WTC11 (cell line): ENCODE results near the gene RELCH. TPM values are rescaled to one million over a fixed set of nuclear protein-coding genes. Genes with fewer than 3 reads are reported as not detected.

Experiments
- ATAC-seq: fragments of 200-7000 bp; cut with Tn5 transposase; 2 replicates; pipeline ENCODE4 v1.10.0; 2021; ENCODE audit warnings: mild to moderate bottlenecking, moderate library complexity
- CTCF ChIA-PET: fragments of 300-600 bp; sonication (Branson Sonifier 250); formaldehyde crosslinking; loops from one replicate; lab custom pipeline; 2021; ENCODE audit warnings: antibody characterized with exemption; lab: Charles Lee
- POLR2A ChIA-PET: fragments of 350-600 bp; sonication (Branson Sonifier 250); formaldehyde crosslinking; loops from one replicate; lab custom pipeline; 2021; ENCODE audit warnings: antibody characterized with exemption; lab: Charles Lee
- DNase-seq: peaks from one replicate; pipeline ENCODE4 v3.0.0; 2021; ENCODE audit warnings: low spot score
- H3K27ac Mint-ChIP-seq: 2 replicates; pipeline ENCODE4 v1.8.0; 2021; ENCODE audit warnings: mixed read lengths
- H3K27me3 Mint-ChIP-seq: 2 replicates; pipeline ENCODE4 v1.8.0; 2021; ENCODE audit warnings: low read depth, mild to moderate bottlenecking, moderate library complexity, mixed read lengths
- H3K36me3 Mint-ChIP-seq: 2 replicates; pipeline ENCODE4 v1.8.0; 2021; ENCODE audit warnings: mixed read lengths
- H3K4me1 Mint-ChIP-seq: 2 replicates; pipeline ENCODE4 v1.8.0; 2022; ENCODE audit warnings: mixed read lengths
- H3K4me3 Mint-ChIP-seq: 2 replicates; pipeline ENCODE4 v1.8.0; 2021; ENCODE audit warnings: mild to moderate bottlenecking, moderate library complexity, mixed read lengths
- H3K9me3 Mint-ChIP-seq: 2 replicates; pipeline ENCODE4 v1.8.0; 2021; ENCODE audit warnings: mixed read lengths
- FOXP1 ChIP-seq: sonication (generic); formaldehyde crosslinking; IDR thresholded peaks from 2 replicates; pipeline ENCODE4 v1.8.0; 2022; ENCODE audit warnings: missing genetic modification reagents, mild to moderate bottlenecking, moderate library complexity, borderline replicate concordance
- GABPB1 ChIP-seq: sonication (generic); formaldehyde crosslinking; IDR thresholded peaks from 2 replicates; pipeline ENCODE4 v1.8.1; 2023; ENCODE audit warnings: mild to moderate bottlenecking, missing genetic modification reagents
- IRF2 ChIP-seq: sonication (generic); formaldehyde crosslinking; IDR thresholded peaks from 2 replicates; pipeline ENCODE4 v1.8.0; 2022; ENCODE audit warnings: low read depth, missing genetic modification reagents, borderline replicate concordance
- JAZF1 ChIP-seq: fragments of 250-450 bp; sonication (Bioruptor Pico); IDR thresholded peaks from 2 replicates; pipeline ENCODE4 v1.9.0; 2021; ENCODE audit warnings: moderate library complexity, mild to moderate bottlenecking, inconsistent platforms
- JUN ChIP-seq: sonication (generic); formaldehyde crosslinking; IDR thresholded peaks from 2 replicates; pipeline ENCODE4 v1.8.0; 2023; ENCODE audit warnings: mild to moderate bottlenecking, missing genetic modification reagents
- KAT7 ChIP-seq: sonication (generic); formaldehyde crosslinking; IDR thresholded peaks from 2 replicates; pipeline ENCODE4 v1.8.1; 2023; ENCODE audit warnings: missing genetic modification reagents, mild to moderate bottlenecking, borderline replicate concordance
- MXD4 ChIP-seq: fragments of 250-450 bp; sonication (Bioruptor Pico); IDR thresholded peaks from 2 replicates; pipeline ENCODE4 v1.8.0; 2021; ENCODE audit warnings: mild to moderate bottlenecking, moderate library complexity, borderline replicate concordance
- RELA ChIP-seq: sonication (generic); formaldehyde crosslinking; IDR thresholded peaks from 2 replicates; pipeline ENCODE4 v1.8.1; 2022; ENCODE audit warnings: missing genetic modification reagents, mild to moderate bottlenecking, borderline replicate concordance
- ZNF219 ChIP-seq: sonication (generic); formaldehyde crosslinking; IDR thresholded peaks from 2 replicates; pipeline ENCODE4 v1.8.0; 2023; ENCODE audit warnings: missing genetic modification reagents, mild to moderate bottlenecking, borderline replicate concordance
- ZNF232 ChIP-seq: sonication (generic); formaldehyde crosslinking; IDR thresholded peaks from 2 replicates; pipeline ENCODE4 v1.8.0; 2022; ENCODE audit warnings: mild to moderate bottlenecking, missing genetic modification reagents
- total RNA-seq: library from RNA; stranded (reverse); gene quantifications from 3 replicates; pipeline ENCODE4 v1.2.3, GENCODE V29; 2021
- TF ChIP-seq, protein P1 (sequence below): fragments of 250-450 bp; sonication (Bioruptor Pico); conservative IDR thresholded peaks from 2 replicates; pipeline ENCODE4 v1.9.0; 2021; ENCODE audit warnings: mild to moderate bottlenecking
- TF ChIP-seq, protein P2 (sequence below): sonication (generic); formaldehyde crosslinking; IDR thresholded peaks from 2 replicates; pipeline ENCODE4 v1.8.0; 2022; ENCODE audit warnings: mild to moderate bottlenecking, missing genetic modification reagents
- TF ChIP-seq, protein P3 (sequence below): fragments of 250-450 bp; sonication (Bioruptor Pico); IDR thresholded peaks from 2 replicates; pipeline ENCODE4 v1.9.0; 2021; ENCODE audit warnings: moderate library complexity, mild to moderate bottlenecking, inconsistent platforms, borderline replicate concordance
- TF ChIP-seq, protein P4 (sequence below): sonication (generic); formaldehyde crosslinking; IDR thresholded peaks from 2 replicates; pipeline ENCODE4 v1.8.1; 2022; ENCODE audit warnings: missing genetic modification reagents, borderline replicate concordance
- TF ChIP-seq, protein P5 (sequence below): sonication (generic); formaldehyde crosslinking; IDR thresholded peaks from 2 replicates; pipeline ENCODE4 v1.8.1; 2022; ENCODE audit warnings: low read depth, mild to moderate bottlenecking, moderate library complexity, missing genetic modification reagents, borderline replicate concordance
- TF ChIP-seq, protein P6 (sequence below): sonication (generic); formaldehyde crosslinking; IDR thresholded peaks from 2 replicates; pipeline ENCODE4 v1.8.1; 2023; ENCODE audit warnings: mild to moderate bottlenecking, missing genetic modification reagents, borderline replicate concordance
- TF ChIP-seq, protein P7 (sequence below): sonication (generic); formaldehyde crosslinking; IDR thresholded peaks from 2 replicates; pipeline ENCODE4 v1.8.0; 2022; ENCODE audit warnings: mild to moderate bottlenecking, missing genetic modification reagents

RELCH gene
- total RNA-seq, 1 experiment from 2014 or later = 30.2 TPM

DNA sequence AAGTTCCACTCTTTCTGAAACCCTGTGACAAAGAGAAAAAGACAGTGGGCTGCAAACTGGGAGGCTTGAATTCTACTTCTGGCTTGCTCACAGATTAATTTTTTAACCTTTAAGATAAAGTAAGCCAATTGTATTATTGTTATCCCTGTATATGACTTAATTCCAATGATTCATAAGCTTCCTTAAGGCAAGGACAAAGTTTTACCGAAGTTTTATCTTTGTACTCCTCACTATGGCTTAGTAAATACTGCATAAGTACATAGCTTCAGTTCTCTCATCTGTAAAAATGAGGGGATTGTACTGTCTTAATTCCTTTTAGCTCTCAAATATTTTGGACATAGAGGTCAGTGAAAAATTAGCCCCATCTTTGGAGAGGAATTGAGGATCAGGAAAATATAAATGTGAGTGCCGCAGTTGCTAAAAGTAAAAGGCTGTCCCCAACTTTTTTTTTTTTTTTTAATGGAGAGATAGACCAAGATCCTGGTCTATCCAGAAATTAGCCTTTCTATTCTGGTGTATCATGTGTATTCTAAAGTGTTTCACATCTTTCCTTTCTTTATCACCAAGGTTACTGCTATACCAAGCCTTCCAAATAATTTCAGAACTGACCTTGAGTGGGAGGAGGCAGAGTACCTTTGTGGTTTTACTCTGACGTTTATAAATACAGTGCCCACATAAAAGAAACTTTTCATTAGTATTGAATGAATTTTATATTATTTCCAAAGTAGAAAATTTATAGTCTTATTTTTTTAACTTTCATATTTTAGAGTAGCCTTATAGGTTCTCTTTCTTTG lies 13.3 kb downstream of the RELCH start (continued):
- TF ChIP-seq, protein P1, sequence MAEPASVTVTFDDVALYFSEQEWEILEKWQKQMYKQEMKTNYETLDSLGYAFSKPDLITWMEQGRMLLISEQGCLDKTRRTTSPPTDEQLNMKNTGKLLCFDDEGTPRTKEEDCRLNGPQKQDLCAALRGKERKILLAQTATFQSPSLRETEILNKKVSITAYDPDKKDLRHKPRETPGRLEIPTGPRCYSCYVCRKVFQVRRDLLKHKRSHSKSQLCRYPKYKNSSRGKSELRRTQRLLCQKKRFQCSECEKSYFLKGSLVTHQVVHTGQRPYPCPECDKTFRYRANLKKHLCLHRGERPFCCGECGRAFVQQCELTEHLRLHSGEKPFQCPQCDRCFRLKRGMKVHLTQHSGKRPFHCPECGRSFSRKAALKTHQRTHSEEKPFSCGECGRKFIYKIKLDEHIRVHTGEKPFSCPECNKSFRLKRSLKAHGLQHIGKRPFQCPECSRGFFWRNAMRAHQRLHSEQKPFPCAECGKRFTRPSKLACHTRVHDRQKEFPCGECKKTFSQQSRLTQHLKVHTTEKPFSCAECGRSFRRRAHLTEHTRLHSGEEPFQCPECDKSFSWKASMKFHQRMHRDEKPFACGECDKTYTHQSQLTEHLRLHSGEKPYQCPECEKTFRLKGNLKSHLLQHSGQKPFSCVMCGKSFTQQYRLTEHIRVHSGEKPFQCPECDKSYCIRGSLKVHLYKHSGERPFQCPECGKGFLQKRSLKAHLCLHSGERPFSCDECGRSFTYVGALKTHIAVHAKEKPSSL (CRISPR knock-in tag) = no peak
- TF ChIP-seq RELA (CRISPR knock-in tag) = no peak
- TF ChIP-seq, protein P2, sequence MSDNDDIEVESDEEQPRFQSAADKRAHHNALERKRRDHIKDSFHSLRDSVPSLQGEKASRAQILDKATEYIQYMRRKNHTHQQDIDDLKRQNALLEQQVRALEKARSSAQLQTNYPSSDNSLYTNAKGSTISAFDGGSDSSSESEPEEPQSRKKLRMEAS (CRISPR knock-in tag) = no peak
- TF ChIP-seq JUN (CRISPR knock-in tag) = no peak
- TF ChIP-seq MXD4 (CRISPR knock-in tag) = no peak
- no peak for TF ChIP-seq GABPB1 (CRISPR knock-in tag)
- TF ChIP-seq JAZF1 (CRISPR knock-in tag) = no peak
- TF ChIP-seq, protein P3, sequence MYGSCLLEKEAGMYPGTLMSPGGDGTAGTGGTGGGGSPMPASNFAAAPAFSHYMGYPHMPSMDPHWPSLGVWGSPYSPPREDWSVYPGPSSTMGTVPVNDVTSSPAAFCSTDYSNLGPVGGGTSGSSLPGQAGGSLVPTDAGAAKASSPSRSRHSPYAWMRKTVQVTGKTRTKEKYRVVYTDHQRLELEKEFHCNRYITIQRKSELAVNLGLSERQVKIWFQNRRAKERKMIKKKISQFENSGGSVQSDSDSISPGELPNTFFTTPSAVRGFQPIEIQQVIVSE (CRISPR knock-in tag) = no peak
- no peak for TF ChIP-seq KAT7
- no peak for TF ChIP-seq ZNF219 (CRISPR knock-in tag)
- TF ChIP-seq, protein P4, sequence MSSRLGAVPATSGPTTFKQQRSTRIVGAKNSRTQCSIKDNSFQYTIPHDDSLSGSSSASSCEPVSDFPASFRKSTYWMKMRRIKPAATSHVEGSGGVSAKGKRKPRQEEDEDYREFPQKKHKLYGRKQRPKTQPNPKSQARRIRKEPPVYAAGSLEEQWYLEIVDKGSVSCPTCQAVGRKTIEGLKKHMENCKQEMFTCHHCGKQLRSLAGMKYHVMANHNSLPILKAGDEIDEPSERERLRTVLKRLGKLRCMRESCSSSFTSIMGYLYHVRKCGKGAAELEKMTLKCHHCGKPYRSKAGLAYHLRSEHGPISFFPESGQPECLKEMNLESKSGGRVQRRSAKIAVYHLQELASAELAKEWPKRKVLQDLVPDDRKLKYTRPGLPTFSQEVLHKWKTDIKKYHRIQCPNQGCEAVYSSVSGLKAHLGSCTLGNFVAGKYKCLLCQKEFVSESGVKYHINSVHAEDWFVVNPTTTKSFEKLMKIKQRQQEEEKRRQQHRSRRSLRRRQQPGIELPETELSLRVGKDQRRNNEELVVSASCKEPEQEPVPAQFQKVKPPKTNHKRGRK (CRISPR knock-in tag) = no peak
- TF ChIP-seq, protein P5, sequence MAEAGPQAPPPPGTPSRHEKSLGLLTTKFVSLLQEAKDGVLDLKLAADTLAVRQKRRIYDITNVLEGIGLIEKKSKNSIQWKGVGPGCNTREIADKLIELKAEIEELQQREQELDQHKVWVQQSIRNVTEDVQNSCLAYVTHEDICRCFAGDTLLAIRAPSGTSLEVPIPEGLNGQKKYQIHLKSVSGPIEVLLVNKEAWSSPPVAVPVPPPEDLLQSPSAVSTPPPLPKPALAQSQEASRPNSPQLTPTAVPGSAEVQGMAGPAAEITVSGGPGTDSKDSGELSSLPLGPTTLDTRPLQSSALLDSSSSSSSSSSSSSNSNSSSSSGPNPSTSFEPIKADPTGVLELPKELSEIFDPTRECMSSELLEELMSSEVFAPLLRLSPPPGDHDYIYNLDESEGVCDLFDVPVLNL (CRISPR knock-in tag) = no peak
- TF ChIP-seq, all 79 proteins: peak for 0

DNA sequence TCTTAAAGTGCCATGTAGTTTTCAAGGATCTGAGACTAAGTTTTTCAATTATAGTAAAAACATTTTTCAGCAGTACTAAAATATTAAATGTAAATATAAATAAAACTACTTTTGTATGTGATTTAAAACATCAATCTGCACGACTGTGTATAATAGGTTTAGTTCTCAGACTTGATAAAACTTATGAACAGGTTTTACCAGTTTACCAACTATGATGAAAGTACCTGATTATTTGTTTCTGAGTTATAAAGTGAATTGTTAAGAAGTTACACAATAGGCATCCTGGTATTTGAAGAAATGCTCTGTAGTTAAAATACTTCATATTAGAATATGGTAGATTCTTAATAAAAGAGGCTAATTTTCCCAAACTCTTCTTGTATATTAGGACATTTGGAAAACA lies 14.8 kb downstream of the RELCH start:
- POLR2A ChIA-PET = no interaction called here
- ATAC-seq = no peak
- no peaks in the 10 kb centered on the region for H3K4me1 Mint-ChIP-seq

More for the DNA sequence above, 14.8 kb downstream of the RELCH start:
- TF ChIP-seq, protein P6, sequence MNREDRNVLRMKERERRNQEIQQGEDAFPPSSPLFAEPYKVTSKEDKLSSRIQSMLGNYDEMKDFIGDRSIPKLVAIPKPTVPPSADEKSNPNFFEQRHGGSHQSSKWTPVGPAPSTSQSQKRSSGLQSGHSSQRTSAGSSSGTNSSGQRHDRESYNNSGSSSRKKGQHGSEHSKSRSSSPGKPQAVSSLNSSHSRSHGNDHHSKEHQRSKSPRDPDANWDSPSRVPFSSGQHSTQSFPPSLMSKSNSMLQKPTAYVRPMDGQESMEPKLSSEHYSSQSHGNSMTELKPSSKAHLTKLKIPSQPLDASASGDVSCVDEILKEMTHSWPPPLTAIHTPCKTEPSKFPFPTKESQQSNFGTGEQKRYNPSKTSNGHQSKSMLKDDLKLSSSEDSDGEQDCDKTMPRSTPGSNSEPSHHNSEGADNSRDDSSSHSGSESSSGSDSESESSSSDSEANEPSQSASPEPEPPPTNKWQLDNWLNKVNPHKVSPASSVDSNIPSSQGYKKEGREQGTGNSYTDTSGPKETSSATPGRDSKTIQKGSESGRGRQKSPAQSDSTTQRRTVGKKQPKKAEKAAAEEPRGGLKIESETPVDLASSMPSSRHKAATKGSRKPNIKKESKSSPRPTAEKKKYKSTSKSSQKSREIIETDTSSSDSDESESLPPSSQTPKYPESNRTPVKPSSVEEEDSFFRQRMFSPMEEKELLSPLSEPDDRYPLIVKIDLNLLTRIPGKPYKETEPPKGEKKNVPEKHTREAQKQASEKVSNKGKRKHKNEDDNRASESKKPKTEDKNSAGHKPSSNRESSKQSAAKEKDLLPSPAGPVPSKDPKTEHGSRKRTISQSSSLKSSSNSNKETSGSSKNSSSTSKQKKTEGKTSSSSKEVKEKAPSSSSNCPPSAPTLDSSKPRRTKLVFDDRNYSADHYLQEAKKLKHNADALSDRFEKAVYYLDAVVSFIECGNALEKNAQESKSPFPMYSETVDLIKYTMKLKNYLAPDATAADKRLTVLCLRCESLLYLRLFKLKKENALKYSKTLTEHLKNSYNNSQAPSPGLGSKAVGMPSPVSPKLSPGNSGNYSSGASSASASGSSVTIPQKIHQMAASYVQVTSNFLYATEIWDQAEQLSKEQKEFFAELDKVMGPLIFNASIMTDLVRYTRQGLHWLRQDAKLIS (CRISPR knock-in tag) = no peak
- TF ChIP-seq IRF2 (CRISPR knock-in tag) = no peak
- TF ChIP-seq FOXP1 (CRISPR knock-in tag) = no peak
- TF ChIP-seq, protein P7, sequence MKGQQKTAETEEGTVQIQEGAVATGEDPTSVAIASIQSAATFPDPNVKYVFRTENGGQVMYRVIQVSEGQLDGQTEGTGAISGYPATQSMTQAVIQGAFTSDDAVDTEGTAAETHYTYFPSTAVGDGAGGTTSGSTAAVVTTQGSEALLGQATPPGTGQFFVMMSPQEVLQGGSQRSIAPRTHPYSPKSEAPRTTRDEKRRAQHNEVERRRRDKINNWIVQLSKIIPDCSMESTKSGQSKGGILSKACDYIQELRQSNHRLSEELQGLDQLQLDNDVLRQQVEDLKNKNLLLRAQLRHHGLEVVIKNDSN (CRISPR knock-in tag) = no peak
- no peak for TF ChIP-seq ZNF232 (CRISPR knock-in tag)
- Mint-ChIP-seq H3K4me3 (no peak overlapping the region), H3K9me3 (no peaks in the 10 kb centered on the region), H3K36me3 (no peaks in the 10 kb centered on the region), H3K27ac (no peak overlapping the region), H3K27me3 (no peaks in the 10 kb centered on the region)
- CTCF ChIA-PET = no interaction called here
- no peak for DNase-seq
